C4-2B (cell line): ENCODE measurements around the gene DOLPP1.

ENCODE experiments used
- H3K27ac ChIP-seq: fragments of 450-650 bp; 2 replicates; pipeline ENCODE4 v1.5.1; 2017
- CTCF ChIP-seq: fragments of 450-650 bp; conservative IDR thresholded peaks from 2 replicates; pipeline ENCODE4 v1.5.1; 2017; ENCODE audit warnings: mild to moderate bottlenecking
- ZFX ChIP-seq: fragments of 450-650 bp; IDR thresholded peaks from 2 replicates; pipeline ENCODE4 v1.6.1; 2017

Gene DOLPP1

GRCh38 chr9:129058965-129059795, 21.7 kb upstream of the DOLPP1 start:
- no peak for TF ChIP-seq ZFX
- no peak for TF ChIP-seq CTCF
- no peak overlapping the region for H3K27ac ChIP-seq

GRCh38 chr9:129059796-129060785, 20.8 kb upstream of the DOLPP1 start:
- no peak for TF ChIP-seq ZFX
- TF ChIP-seq CTCF, result no peak

GRCh38 chr9:129060991-129061390, 19.9 kb upstream of the DOLPP1 start:
- TF ChIP-seq CTCF (no peak), ZFX (no peak)

More at GRCh38 chr9:129059796-129060785, 20.8 kb upstream of the DOLPP1 start:
- H3K27ac ChIP-seq, result no peak overlapping the region

GRCh38 chr9:129063061-129063460, 17.9 kb upstream of the DOLPP1 start:
- no peak overlapping the region for H3K27ac ChIP-seq
- no peak for TF ChIP-seq CTCF
- TF ChIP-seq ZFX, result no peak

More at GRCh38 chr9:129060991-129061390, 19.9 kb upstream of the DOLPP1 start:
- no peak overlapping the region for H3K27ac ChIP-seq

GRCh38 chr9:129064499-129064908, 16.4 kb upstream of the DOLPP1 start:
- no peak overlapping the region for H3K27ac ChIP-seq
- no peak for TF ChIP-seq ZFX
- no peak for TF ChIP-seq CTCF

- no peak overlapping the region for H3K27ac ChIP-seq
- TF ChIP-seq ZFX (no peak), CTCF (no peak)
These were observed 12.8 kb upstream of the DOLPP1 start for GRCh38 chr9:129068110-129068509.
